Muscle layer of colon (tissue), 2 donors: Measurements from ENCODE around the gene ADSS1.

Source experiments
- H3K27ac ChIP-seq: one replicate; pipeline ENCODE4 v1.7.0; 2013; ENCODE audit warnings: low read depth, mild to moderate bottlenecking, low read length, moderate library complexity
- H3K27me3 ChIP-seq, 2 donors: one replicate each; pipeline ENCODE4 v1.7.0; 2013; ENCODE audit warnings: low read length in 2 of 2, mild to moderate bottlenecking in 2 of 2; ENCODE audit not compliant: insufficient read depth in 2 of 2, control insufficient read depth in 1 of 2
- H3K36me3 ChIP-seq: one replicate; pipeline ENCODE4 v1.7.0; 2013; ENCODE audit warnings: mild to moderate bottlenecking, low read length; ENCODE audit not compliant: insufficient read depth
- H3K4me1 ChIP-seq: one replicate; pipeline ENCODE4 v1.7.0; 2013; ENCODE audit warnings: mild to moderate bottlenecking, low read length; ENCODE audit not compliant: insufficient read depth
- H3K4me3 ChIP-seq, 2 donors: one replicate each; pipeline ENCODE4 v1.7.0; 2013; ENCODE audit warnings: low read length in 2 of 2, low read depth in 1 of 2, mild to moderate bottlenecking in 1 of 2, moderate library complexity in 1 of 2
- H3K9ac ChIP-seq: one replicate; pipeline ENCODE4 v1.7.0; 2013; ENCODE audit warnings: low read length
- H3K9me3 ChIP-seq: one replicate; pipeline ENCODE4 v1.7.0; 2013; ENCODE audit warnings: mild to moderate bottlenecking, low read length
- donor health status: abdominal sarcoma.
- donor health status: Adenocarcinoma of cecum.

The ADSS1 gene

DNA sequence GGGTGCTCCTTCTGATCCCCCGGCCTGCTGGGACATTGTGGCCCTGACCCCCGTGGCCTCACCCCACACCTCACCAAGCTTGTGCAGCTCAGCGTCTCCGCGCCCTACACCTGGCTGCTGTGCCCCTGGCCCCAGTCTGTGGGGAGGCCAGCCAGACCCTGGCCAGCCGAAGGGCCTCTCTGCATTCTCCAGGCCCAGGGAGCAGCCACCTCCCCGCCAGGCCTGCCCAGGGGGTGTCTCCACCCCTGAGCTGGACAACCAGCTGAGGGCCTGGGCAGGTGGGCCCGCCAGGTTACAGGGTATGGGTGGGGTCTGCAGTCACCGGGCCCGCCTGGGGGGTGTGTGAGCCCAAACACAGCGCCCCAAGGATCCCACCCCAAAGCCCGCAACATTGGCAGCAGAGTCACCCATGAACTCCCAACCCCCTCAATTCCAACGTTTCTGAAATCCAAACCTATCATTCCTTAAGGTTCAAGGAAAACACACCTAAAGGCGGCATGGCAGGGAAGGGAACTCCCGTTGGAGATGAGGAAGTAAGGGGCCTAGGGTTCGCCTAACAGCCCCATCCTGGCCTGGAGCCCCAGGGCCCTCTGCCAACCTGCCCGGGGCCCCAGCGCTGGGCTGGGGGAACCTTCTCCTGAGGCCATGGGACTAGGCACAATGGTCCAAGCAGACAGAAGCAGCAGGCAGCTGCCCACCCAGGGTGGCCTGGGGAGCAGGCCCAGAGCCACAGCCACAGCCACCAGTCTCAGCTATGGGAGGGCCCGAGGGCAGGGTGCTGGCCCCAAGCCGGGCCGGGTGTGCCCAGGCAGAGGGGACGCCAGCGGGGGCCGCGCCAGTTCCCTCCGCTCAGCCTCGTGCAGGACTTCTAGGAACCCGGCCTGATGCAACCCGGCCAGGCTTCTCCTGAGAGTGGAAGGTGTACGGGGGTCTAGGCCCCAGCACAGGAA lies 63.0 kb downstream of the ADSS1 start:
- Histone ChIP-seq H3K9ac (no peak overlapping the region), H3K27ac (no peak overlapping the region), H3K36me3 (peaks cover 8% of the 10 kb centered on the region)

DNA sequence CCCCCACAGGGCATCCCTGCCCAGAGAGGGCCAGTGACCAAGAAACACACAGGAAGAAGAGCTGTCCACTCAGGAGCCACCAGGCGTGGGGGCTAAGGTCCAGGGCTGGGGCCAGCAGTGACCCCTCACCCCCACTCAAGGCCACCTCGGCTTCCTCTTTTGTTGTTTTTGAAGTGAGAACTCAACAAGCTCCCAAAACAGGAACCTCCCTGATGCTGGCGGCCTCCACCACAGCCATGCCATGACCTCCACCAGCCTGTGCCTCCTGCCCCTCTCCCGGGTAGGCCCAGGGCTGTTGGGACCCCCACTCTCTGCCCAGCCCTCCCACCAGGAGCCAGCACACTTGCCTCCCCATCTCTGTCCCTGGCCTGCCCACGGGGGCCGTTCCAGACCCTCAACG lies 63.7 kb downstream of the ADSS1 start:
- Histone ChIP-seq H3K4me1 (peaks cover 17% of the 10 kb centered on the region), H3K4me3 (no peak overlapping the region), H3K9me3 (no peaks in the 10 kb centered on the region), H3K27ac (no peak overlapping the region), H3K9ac (no peak overlapping the region), H3K27me3 (no peaks in the 10 kb centered on the region), H3K36me3 (peaks cover 9% of the 10 kb centered on the region)

More for the DNA sequence above, 63.0 kb downstream of the ADSS1 start:
- Histone ChIP-seq H3K4me3 (no peak overlapping the region), H3K27me3 (no peaks in the 10 kb centered on the region), H3K9me3 (no peaks in the 10 kb centered on the region), H3K4me1 (peaks cover 10% of the 10 kb centered on the region)

DNA sequence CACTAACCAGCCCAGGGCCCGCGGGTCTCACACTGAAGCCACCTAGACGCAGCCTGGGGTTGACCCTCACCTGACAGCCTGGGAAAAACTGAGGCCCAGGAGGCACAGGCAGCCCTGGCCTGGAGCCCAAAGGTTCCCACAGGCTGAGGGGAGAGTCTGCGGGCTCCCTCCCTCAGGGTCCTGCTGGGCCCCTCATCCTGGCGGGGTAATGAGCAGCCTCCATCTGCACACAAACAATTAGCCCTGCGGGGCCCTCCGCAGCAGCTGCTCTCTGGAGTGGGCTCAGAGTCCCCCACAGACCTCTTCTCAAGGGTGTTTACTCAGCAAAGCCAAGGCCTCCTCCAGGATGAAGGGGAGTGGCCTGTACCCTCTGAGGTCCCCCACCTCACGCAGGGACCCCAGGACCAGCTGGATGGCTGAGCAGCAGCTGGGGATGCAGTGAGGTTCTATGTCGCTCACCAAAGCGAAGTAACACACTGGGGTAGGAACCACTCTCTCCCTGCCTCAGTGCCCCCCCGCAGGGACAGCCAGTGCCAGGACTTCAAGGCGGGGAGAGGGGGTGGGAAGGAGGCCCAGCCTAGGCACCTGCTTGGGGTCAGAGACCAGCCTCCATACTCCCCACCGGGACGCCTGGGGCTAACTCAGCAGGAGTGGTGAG lies 64.3 kb downstream of the ADSS1 start:
- Histone ChIP-seq H3K27ac (no peak overlapping the region), H3K36me3 (peaks cover 9% of the 10 kb centered on the region), H3K4me1 (peaks cover 23% of the 10 kb centered on the region), H3K9me3 (no peaks in the 10 kb centered on the region), H3K9ac (no peak overlapping the region), H3K27me3 (no peaks in the 10 kb centered on the region), H3K4me3 (no peak overlapping the region)

DNA sequence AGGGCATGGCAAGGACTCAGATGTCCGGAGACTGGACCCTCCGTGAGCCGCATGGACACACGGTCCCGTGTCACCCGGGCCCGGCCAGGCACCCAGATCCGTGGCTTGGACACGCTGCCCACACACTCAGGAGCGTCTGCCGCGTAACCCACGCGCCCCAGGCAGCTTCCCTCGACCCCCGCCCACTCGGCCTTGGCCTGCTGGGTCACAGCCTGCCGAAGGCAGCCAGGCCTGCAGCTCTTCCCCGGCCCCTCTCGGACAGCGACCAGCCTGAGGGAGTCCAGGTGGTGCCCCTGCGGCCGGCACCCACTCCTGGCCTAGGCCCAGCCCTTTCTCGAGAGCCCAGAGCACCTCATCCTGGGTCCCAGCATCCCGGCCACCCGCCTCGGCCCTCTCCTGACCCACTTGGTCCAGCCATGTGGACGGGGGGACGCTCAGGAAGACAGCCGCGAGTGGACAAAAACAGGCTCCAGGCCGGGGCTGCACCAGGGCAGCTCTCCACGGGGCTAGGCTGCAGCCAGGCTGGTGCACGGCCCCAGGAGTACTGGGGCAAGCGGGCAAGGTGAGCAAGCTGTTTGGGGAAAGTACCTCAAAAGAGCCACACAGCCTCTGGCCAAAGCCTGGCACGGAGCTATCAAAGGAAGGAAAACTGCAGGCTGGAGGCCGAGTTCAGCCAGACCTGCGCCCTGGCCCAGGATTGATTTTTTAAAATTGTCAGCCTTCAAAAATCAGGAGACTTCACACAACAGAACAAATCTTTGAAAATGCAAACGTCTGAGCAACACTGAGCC lies 65.0 kb downstream of the ADSS1 start:
- Histone ChIP-seq H3K27ac (no peak overlapping the region), H3K36me3 (peaks cover 9% of the 10 kb centered on the region), H3K4me3 (no peak overlapping the region), H3K4me1 (peaks cover 31% of the 10 kb centered on the region), H3K9me3 (no peaks in the 10 kb centered on the region), H3K27me3 (no peaks in the 10 kb centered on the region), H3K9ac (no peak overlapping the region)

DNA sequence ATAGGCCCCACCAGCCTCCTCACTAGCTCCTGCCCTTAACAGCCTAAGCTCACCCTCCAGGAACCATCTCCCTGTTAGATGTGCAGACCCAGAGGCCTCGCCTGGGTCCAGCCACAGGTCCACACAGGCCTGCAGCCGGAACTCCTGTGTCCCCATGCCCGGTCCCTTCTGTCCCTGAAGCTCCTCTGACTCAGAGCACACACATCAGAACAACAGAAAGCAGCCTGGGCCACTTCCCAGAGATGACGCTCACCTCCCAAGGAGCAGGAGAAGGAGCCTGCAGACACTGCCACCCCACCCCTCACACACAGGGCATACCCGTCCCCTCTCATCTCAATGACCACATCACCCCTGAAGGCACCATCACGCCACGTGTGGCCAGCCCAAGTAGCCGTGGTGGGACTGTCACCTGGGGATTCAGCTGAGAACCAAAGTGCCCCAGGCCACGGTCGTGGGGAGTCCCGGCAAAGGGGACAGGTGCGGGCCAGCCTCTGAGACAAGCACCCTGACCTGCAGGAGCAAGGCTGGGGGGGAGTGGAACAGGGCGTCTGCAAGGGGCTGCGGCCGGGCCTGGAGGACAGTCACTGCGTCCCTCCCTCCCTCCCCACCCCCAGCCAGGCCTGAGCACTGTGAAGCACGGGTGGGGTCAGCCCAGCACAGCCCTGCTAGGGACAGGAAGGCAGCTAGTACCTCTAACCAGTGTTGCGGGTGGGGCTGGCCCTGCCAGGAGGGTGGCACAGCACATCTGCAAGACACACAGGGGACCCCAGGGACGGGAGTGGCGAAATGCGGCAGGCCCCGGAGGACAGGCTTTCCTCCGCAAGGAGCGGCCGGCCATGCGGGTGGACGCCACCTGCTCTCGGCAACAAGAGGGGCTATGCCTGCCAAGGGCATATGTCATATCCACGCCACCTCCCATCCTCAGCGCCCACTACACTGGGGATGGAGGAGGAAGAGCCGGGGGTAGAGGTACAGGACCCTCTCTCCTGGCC lies 66.0 kb downstream of the ADSS1 start:
- H3K9ac ChIP-seq = no peak overlapping the region
- H3K9me3 ChIP-seq = no peaks in the 10 kb centered on the region
- H3K27ac ChIP-seq = no peak overlapping the region
- H3K4me3 ChIP-seq = no peak overlapping the region
- peaks cover 9% of the 10 kb centered on the region for H3K36me3 ChIP-seq
- H3K27me3 ChIP-seq = no peaks in the 10 kb centered on the region
- H3K4me1 ChIP-seq = peaks cover 35% of the 10 kb centered on the region

DNA sequence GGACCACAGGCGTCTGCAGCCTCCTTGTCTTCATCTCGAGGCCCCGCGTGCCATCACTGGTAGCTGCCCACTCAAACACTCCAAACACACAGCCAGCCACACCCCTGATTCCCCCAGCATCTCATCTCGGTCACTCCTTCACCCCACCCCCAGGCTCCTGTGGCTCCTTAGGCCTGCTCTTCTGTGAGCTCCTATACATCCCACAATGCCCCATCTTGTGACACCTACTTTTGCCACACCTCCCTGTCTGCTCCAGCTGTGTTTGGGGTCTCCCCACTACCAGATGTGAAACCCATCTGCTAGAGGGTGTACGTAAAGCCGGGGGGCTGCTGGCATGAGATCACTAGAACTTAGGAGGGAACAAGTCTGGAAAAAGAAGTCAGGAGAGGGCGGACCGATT lies 67.4 kb downstream of the ADSS1 start:
- H3K27me3 ChIP-seq = no peaks in the 10 kb centered on the region
- H3K9ac ChIP-seq = no peak overlapping the region
- peaks cover 34% of the 10 kb centered on the region for H3K4me1 ChIP-seq
- no peaks in the 10 kb centered on the region for H3K9me3 ChIP-seq
- no peak overlapping the region for H3K27ac ChIP-seq
- H3K4me3 ChIP-seq = no peak overlapping the region
- peaks cover 9% of the 10 kb centered on the region for H3K36me3 ChIP-seq

DNA sequence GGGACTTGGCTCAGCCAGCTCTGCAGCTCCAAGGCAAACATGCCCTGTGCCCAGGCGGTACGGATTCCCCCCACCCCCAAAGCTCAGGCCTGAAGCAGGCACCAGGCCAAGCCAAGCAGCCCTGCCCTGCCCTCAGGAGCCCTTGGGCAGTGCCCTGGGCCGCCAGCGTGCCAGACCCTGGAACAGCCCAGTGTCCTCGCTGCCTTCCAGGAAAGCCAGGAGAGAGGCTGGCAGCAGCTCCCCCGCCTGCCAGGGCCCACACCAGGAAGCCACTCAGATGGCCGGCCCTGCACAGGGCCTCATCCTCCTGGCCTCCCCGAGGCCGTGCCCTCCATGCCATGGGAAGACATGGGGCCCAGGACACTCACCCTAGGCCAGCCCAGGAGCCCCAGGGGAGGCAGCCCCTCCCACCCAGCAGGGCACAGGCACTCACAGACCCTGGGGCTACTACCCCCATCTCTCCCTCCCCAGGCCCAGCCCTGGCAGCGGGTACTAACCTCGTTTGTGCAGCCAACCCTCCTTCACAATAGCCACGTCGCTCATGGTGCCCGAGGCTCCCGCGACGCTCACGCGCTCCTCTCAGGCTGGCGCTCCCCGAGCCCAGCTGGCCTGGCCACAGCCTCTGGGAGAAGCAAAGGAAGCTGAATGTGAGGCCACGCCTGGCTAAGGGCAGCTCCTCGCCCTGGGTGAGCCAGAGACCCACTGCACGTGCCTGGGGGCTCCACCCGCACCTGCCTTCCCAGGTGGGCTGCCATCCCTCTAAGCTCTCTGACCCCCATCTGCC lies 68.3 kb downstream of the ADSS1 start:
- Histone ChIP-seq H3K4me3 (no peak overlapping the region), H3K27ac (no peak overlapping the region), H3K9ac (no peak overlapping the region), H3K9me3 (no peaks in the 10 kb centered on the region), H3K36me3 (peaks cover 9% of the 10 kb centered on the region), H3K4me1 (peaks cover 40% of the 10 kb centered on the region), H3K27me3 (no peaks in the 10 kb centered on the region)

DNA sequence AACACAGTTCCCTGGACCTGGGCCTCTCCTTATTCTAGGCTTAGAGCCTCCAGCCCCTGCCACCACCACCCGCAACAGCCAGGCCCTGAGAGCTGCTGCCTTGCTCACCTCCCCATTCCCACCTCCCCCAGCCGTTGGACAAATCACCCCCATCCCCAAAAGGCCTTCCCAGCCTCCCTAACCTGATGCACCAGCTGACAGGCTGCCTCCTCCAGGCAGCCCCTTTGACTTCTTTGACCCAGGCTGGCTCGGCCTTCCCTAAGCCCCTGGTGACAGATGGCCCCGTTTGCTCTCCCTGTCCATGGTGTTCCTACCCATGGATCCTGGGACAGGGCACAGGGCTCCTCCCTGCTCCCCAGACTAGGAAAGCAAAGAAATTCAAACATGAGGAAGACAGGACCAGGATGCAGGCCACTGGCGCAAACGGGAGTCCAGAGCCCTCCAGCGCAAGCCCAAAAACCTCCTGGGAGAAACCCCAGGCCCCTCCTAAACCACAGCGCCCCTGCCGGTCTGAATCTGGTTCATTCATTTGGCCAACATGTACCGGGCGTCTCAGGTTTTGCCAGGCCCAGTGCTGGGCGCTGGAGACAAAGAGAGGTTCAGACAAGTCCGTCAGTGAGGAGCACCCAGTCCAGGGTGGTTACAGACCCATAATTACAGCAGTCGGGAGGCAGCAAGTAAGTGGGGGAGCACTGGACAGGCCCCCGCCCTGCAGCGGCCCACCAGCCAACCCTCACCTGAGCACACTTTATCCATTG lies 69.1 kb downstream of the ADSS1 start:
- peak overlapping the region; percentile 53 for H3K9ac ChIP-seq
- H3K36me3 ChIP-seq = peaks cover 9% of the 10 kb centered on the region
- no peaks in the 10 kb centered on the region for H3K27me3 ChIP-seq
- peaks cover 42% of the 10 kb centered on the region for H3K4me1 ChIP-seq
- H3K9me3 ChIP-seq = no peaks in the 10 kb centered on the region
- H3K4me3 ChIP-seq = peak overlapping the region; percentile 1 to 74
- H3K27ac ChIP-seq = no peak overlapping the region

DNA sequence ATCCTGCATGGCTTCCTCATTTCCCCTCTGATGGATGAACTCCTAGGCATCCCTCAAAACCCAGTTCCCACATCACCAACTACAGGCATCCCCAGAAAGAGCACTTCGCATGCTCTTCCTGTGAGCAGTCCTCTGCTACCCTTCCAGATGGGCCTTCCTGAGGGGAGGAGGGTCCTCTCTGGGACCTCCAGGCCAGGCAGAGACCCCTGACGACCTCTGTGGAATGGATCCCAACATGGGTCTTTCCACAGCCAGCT lies 69.6 kb downstream of the ADSS1 start:
- H3K36me3 ChIP-seq = peaks cover 9% of the 10 kb centered on the region
- no peak overlapping the region for H3K27ac ChIP-seq
- peak overlapping the region; percentile 53 for H3K9ac ChIP-seq
- H3K4me1 ChIP-seq = peaks cover 42% of the 10 kb centered on the region
- no peaks in the 10 kb centered on the region for H3K9me3 ChIP-seq
- H3K4me3 ChIP-seq = peak overlapping the region; percentile 1 to 74
- no peaks in the 10 kb centered on the region for H3K27me3 ChIP-seq

DNA sequence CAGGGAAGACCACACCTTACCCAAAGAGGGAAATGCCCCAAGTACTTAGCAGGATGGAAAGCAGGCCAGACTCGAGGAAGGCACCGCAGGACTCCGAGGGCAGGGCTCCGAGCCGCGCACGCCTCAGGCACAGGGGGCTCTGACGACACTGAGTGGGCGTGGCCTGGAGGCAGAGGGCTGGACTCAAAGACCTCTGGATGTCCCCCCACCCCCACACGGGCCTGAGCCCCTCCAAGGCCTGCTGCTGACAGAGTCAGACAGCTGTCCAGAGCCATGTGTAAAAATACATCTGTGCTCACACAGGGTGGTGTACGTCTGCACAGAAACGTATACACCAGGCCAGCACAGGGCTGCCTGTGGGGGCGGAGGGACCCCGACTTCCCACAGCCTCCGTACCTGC lies 70.1 kb downstream of the ADSS1 start:
- Histone ChIP-seq H3K4me1 (peaks cover 42% of the 10 kb centered on the region), H3K36me3 (peaks cover 9% of the 10 kb centered on the region), H3K9me3 (no peaks in the 10 kb centered on the region), H3K4me3 (peak overlapping the region; percentile 63 to 74), H3K27me3 (no peaks in the 10 kb centered on the region), H3K9ac (peak overlapping the region; percentile 53), H3K27ac (peak overlapping the region; percentile 80)
